Upper lobe of left lung (tissue), 6 donors: Measurements from ENCODE around the gene SLC4A7. TPM values are rescaled to one million over a fixed set of nuclear protein-coding genes. Genes with fewer than 3 reads are reported as not detected.

ENCODE experiments used
- ATAC-seq, 2 donors: fragments of 200-7000 bp; cut with Tn5 transposase; one replicate each; pipeline ENCODE4 v1.9.1; 2022; ENCODE audit warnings: mild to moderate bottlenecking in 2 of 2, moderate library complexity in 2 of 2; ENCODE audit not compliant: low FRiP score in 2 of 2
- DNase-seq, 2 donors: peaks; one replicate each; pipeline ENCODE4 v3.0.0-alpha.2; 2019 to 2020
- H3K27ac ChIP-seq, 4 donors: fragments of 200-600 bp; sonication (generic); one replicate each; pipeline ENCODE4 v1.5.1; 2016 to 2019
- H3K27me3 ChIP-seq, 4 donors: fragments of 200-600 bp; sonication (generic); one replicate each; pipeline ENCODE4 v1.5.1; 2017 to 2019
- H3K36me3 ChIP-seq, 4 donors: fragments of 200-600 bp; sonication (generic); one replicate each; pipeline ENCODE4 v1.5.1; 2016 to 2019
- H3K4me1 ChIP-seq, 4 donors: fragments of 200-600 bp; sonication (generic); one replicate each; pipeline ENCODE4 v1.5.1; 2018 to 2019
- H3K4me3 ChIP-seq, 4 donors: fragments of 200-600 bp; sonication (generic); one replicate each; pipeline ENCODE4 v1.5.1; 2017 to 2019; ENCODE audit warnings: mild to moderate bottlenecking in 2 of 4, moderate library complexity in 1 of 4
- H3K9me3 ChIP-seq, 4 donors: fragments of 200-600 bp; sonication (generic); one replicate each; pipeline ENCODE4 v1.5.1; 2018 to 2019
- EP300 ChIP-seq, 4 donors: sonication (generic); formaldehyde crosslinking; IDR thresholded peaks; one replicate each; pipeline ENCODE4 v1.5.1; 2017; ENCODE audit warnings: antibody characterized with exemption in 4 of 4, control low read depth in 2 of 4
- POLR2A ChIP-seq, 4 donors: fragments of 450-650 bp; IDR thresholded peaks; one replicate each; pipeline ENCODE4 v1.5.1; 2016 to 2017; ENCODE audit warnings: antibody characterized with exemption in 4 of 4, mild to moderate bottlenecking in 2 of 4
- POLR2AphosphoS5 ChIP-seq, 2 donors: sonication (generic); formaldehyde crosslinking; IDR thresholded peaks; one replicate each; pipeline ENCODE4 v1.5.1; 2017; ENCODE audit warnings: antibody characterized with exemption in 2 of 2
- WGBS, 2 donors: methylation state at CpG; one replicate each; pipeline ENCODE4 v1.1.5; 2017 to 2018; 5-methylcytosine and 5-hydroxymethylcytosine counted together
- total RNA-seq, 6 donors: library from RNA; depleted of rRNA in 4 of 6; stranded (reverse); fragments of >200 nt in 4 of 6; gene quantifications; one replicate each; pipeline versions ENCODE4 v1.1.0 to v1.2.1, GENCODE V29; 2016 to 2021
- TF ChIP-seq, protein P1 (sequence below), 6 experiments: fragments of 450-650 bp in 4 of 6; fragments of 200-600 bp in 2 of 6; sonication (generic) in 2 of 6; IDR thresholded peaks; one replicate each; pipeline ENCODE4 v1.5.1; 2016 to 2019; ENCODE audit warnings: antibody characterized with exemption in 6 of 6
- donor health status: DM: no; HTN: no; CAD: no; lungs with moderate emphysema.
- donor health status: DM: no; HTN: yes; CAD: no; lungs with severe emphysema.

Gene SLC4A7
- total RNA-seq, 6 donors from 2014 or later, result 11.8 to 40.5 (median 19.6) TPM

DNA sequence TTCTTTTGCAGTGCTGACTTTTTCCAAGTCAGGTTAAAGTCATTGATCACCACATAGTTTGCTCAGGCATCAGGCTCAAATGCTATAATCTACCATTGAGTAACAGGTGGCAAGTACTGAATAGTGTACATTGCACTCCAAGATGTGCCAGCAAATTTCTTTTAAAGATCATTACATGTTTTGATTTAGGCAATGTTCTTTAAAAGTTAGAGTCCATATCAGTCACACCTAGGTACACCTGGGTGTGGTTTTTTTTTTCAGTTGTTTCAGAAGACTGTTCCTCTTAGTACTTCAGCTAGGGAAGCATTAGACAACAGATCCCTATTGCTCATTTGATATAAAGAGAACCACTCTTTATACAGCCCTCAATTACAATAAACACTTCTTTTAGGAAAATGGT, 10.6 kb upstream of the SLC4A7 start:
- Histone ChIP-seq H3K27me3 (no peaks in the 10 kb centered on the region), H3K4me3 (no peak overlapping the region), H3K4me1 (no peaks in the 10 kb centered on the region), H3K36me3 (no peaks in the 10 kb centered on the region), H3K9me3 (no peaks in the 10 kb centered on the region), H3K27ac (no peak overlapping the region)
- no peak for ATAC-seq
- no peak for DNase-seq
- no peak for TF ChIP-seq POLR2AphosphoS5 (IDR thresholded peaks at IDR 0.05)
- TF ChIP-seq EP300 (IDR thresholded peaks at IDR 0.05), result no peak
- TF ChIP-seq POLR2A (IDR thresholded peaks at IDR 0.05), result no peak
- TF ChIP-seq, protein P1, sequence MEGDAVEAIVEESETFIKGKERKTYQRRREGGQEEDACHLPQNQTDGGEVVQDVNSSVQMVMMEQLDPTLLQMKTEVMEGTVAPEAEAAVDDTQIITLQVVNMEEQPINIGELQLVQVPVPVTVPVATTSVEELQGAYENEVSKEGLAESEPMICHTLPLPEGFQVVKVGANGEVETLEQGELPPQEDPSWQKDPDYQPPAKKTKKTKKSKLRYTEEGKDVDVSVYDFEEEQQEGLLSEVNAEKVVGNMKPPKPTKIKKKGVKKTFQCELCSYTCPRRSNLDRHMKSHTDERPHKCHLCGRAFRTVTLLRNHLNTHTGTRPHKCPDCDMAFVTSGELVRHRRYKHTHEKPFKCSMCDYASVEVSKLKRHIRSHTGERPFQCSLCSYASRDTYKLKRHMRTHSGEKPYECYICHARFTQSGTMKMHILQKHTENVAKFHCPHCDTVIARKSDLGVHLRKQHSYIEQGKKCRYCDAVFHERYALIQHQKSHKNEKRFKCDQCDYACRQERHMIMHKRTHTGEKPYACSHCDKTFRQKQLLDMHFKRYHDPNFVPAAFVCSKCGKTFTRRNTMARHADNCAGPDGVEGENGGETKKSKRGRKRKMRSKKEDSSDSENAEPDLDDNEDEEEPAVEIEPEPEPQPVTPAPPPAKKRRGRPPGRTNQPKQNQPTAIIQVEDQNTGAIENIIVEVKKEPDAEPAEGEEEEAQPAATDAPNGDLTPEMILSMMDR (IDR thresholded peaks at IDR 0.05), result no peak

DNA sequence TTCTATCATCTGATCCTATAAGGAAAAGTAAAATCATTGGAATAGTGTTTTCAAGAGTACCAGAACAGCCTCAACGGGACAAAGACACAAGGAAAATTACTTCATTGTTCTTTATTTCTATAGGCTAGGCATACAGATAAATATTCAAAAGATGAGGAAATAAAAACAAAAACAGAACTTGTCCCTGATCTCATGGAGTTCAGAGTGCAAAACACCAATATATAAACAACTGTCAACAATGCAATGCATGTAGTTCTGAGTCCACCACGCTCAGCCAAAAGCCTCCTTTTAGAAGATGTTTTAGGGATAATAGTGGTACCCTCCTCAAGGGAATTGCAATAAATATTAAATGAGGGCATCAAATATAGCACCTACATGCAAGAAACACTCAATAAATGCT, 4.6 kb upstream of the SLC4A7 start:
- Histone ChIP-seq H3K4me1 (no peaks in the 10 kb centered on the region), H3K36me3 (no peaks in the 10 kb centered on the region), H3K4me3 (no peak overlapping the region), H3K27me3 (no peaks in the 10 kb centered on the region), H3K9me3 (no peaks in the 10 kb centered on the region), H3K27ac (no peak overlapping the region)
- DNase-seq (no peak), ATAC-seq (no peak)
- 93 to 94% methylated on average over 2 of the region's 2 CpGs for WGBS, 2 donors
- TF ChIP-seq POLR2A (IDR thresholded peaks at IDR 0.05) (no peak), POLR2AphosphoS5 (IDR thresholded peaks at IDR 0.05) (no peak), EP300 (IDR thresholded peaks at IDR 0.05) (no peak)
- TF ChIP-seq, protein P1 (IDR thresholded peaks at IDR 0.05), result no peak

DNA sequence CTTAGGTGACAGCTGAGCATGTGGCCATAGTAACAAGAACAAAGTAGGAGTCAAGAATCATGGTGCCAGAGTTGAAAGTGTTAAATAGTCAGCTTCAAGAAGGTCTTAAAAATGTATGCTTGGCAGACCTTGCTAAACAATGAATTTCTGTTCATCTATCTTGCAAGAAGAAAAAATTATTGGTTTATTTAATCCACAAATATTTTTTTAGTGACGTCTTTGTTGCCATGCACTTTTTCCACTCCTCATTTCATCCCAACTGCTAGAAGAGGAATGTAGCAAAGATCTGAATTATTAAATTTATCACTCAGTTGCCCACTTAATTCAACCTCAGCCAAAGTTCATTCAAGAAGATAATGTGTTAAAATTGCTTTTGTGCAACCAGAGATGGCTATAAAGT, 3.2 kb upstream of the SLC4A7 start:
- Histone ChIP-seq H3K27me3 (no peaks in the 10 kb centered on the region), H3K36me3 (no peaks in the 10 kb centered on the region), H3K9me3 (no peaks in the 10 kb centered on the region), H3K4me3 (no peak overlapping the region), H3K4me1 (peaks cover 0 to 9% (median 6%) of the 10 kb centered on the region in 4 donors), H3K27ac (no peak overlapping the region)
- ATAC-seq (no peak), DNase-seq (no peak)
- TF ChIP-seq POLR2AphosphoS5 (IDR thresholded peaks at IDR 0.05) (no peak), EP300 (IDR thresholded peaks at IDR 0.05) (no peak), POLR2A (IDR thresholded peaks at IDR 0.05) (no peak)
- TF ChIP-seq, protein P1 (IDR thresholded peaks at IDR 0.05), result no peak
- 60% methylated on average over 1 of the region's 1 CpG for WGBS, 2 donors

DNA sequence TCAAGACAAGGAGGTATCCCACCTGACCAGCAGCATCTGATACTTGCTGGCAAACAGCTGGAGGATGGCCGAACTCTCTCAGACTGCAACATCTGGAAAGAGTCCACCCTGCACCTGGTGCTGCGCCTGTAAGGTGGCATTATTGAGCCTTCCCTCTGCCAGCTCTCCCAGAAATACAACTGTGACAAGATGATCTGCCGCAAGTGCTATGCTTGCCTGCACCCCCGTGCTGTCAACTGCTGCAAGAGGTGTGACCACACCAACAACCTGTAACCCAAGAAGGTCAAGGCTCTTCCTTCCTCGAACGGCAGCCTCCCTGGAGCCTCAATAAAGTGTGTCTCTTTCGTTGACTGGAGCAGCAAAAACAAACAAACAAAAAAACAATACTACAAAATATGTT, 2.2 kb upstream of the SLC4A7 start:
- 77 to 86% methylated on average over 5 to 7 of the region's 7 CpGs for WGBS, 2 donors
- TF ChIP-seq POLR2A (IDR thresholded peaks at IDR 0.05) (no peak), EP300 (IDR thresholded peaks at IDR 0.05) (no peak), POLR2AphosphoS5 (IDR thresholded peaks at IDR 0.05) (no peak)
- TF ChIP-seq, protein P1 (IDR thresholded peaks at IDR 0.05), result no peak
- H3K27me3 ChIP-seq, result no peaks in the 10 kb centered on the region
- DNase-seq, result no peak
- H3K4me3 ChIP-seq, result no peak overlapping the region
- peaks cover 0 to 16% (median 7%) of the 10 kb centered on the region in 4 donors for H3K4me1 ChIP-seq
- H3K36me3 ChIP-seq, result no peaks in the 10 kb centered on the region
- no peak overlapping the region for H3K27ac ChIP-seq
- ATAC-seq, result no peak
- H3K9me3 ChIP-seq, result no peaks in the 10 kb centered on the region

DNA sequence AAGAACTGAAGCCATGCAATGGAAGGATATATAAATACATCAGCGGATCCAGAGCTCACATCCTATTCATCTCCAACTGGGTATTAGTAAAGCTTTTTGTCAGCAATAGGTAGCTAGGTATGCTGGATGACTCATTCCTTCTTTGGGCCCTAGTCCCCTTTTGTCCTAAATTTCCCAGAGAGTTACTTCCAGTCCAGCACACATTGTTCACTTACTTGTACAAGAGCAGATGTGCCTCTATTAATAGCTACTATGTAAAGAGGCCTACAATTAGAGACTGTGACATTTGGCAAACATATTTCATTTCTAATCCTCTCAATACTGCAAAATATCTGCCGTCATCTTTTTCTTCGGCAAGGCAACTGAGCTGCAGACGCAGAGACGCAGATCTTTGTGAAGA, 1.7 kb upstream of the SLC4A7 start:
- H3K27me3 ChIP-seq, result no peaks in the 10 kb centered on the region
- H3K36me3 ChIP-seq, result no peaks in the 10 kb centered on the region
- whole genome bisulfite sequencing, 2 donors, result 91 to 95% methylated on average over 5 of the region's 5 CpGs
- H3K27ac ChIP-seq, result no peak overlapping the region
- no peak for DNase-seq
- no peaks in the 10 kb centered on the region for H3K9me3 ChIP-seq
- TF ChIP-seq EP300 (IDR thresholded peaks at IDR 0.05) (no peak), POLR2AphosphoS5 (IDR thresholded peaks at IDR 0.05) (no peak), POLR2A (IDR thresholded peaks at IDR 0.05) (no peak)
- TF ChIP-seq, protein P1 (IDR thresholded peaks at IDR 0.05), result no peak
- peaks cover 0 to 16% (median 7%) of the 10 kb centered on the region in 4 donors for H3K4me1 ChIP-seq
- ATAC-seq, result no peak
- H3K4me3 ChIP-seq, result no peak overlapping the region
